Breast epithelium (tissue), 3 donors: ENCODE results near the gene RNF166.

ENCODE experiments used
- POLR2A ChIP-seq: fragments of 450-650 bp; IDR thresholded peaks from one replicate; pipeline ENCODE4 v1.6.1; 2016; ENCODE audit warnings: antibody characterized with exemption, mild to moderate bottlenecking, moderate library complexity
- TF ChIP-seq, protein P1 (sequence below), 3 donors: fragments of 450-650 bp; IDR thresholded peaks; one replicate each; pipeline ENCODE4 v1.5.1; 2016 to 2017; ENCODE audit warnings: antibody characterized with exemption in 3 of 3, mild to moderate bottlenecking in 3 of 3, moderate library complexity in 3 of 3

DNA sequence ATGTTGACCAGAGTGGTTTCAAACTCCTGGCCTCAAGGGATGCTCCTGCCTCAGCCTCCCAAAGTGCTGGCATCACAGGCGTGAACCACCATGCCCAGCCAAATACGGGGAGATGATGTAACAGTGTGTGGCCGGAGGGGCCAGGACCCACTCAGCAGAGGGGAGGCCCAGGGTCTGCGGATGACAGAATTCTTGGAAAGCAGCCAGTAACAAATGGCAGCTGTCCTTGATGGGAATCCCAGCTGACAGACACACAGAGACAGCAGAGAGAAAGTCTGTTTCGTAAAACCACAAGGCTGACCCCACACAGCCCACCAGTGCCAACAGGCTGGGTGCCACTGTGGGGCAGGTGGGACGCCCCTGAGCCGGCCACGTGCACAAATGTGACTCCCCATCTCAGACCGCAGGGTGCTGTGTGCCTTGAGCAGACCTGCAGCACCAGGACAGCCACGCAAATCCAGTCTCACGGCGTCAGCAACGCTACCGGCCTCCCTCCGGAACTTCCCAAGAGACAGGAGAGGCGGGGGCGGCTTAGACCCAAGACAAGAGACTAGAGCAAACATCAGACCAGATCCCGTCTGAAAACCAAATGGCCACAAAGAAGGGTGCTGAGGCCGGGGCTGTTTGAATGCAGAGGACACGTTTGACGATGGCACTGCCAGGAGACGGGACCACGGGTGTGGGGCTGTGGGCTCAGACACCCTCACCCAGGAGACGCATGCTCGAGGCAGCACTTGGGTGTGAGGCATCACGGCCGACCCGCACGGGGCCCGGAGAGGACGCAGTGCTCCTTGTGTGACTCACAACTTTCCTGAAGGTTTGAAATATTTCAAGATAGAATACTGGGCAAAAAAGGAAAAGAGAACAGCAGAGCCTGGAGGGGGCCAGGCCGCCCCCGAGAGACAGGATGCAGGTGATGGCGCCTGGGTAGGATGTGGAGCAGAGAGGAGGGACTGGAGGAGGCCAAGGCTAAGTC is 24.7 kb upstream of the RNF166 start:
- TF ChIP-seq, protein P1, sequence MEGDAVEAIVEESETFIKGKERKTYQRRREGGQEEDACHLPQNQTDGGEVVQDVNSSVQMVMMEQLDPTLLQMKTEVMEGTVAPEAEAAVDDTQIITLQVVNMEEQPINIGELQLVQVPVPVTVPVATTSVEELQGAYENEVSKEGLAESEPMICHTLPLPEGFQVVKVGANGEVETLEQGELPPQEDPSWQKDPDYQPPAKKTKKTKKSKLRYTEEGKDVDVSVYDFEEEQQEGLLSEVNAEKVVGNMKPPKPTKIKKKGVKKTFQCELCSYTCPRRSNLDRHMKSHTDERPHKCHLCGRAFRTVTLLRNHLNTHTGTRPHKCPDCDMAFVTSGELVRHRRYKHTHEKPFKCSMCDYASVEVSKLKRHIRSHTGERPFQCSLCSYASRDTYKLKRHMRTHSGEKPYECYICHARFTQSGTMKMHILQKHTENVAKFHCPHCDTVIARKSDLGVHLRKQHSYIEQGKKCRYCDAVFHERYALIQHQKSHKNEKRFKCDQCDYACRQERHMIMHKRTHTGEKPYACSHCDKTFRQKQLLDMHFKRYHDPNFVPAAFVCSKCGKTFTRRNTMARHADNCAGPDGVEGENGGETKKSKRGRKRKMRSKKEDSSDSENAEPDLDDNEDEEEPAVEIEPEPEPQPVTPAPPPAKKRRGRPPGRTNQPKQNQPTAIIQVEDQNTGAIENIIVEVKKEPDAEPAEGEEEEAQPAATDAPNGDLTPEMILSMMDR (IDR thresholded peaks at IDR 0.05), result no peak
- TF ChIP-seq POLR2A, result no peak
